ENCODE measurements around the gene RASSF9. TPM values are rescaled to one million over a fixed set of nuclear protein-coding genes. Genes with fewer than 3 reads are reported as not detected.
A peak's percentile ranks its signal among the peaks of the same experiment; 100 is the strongest.

Gene RASSF9
- total RNA-seq, 1 donor from 2014 or later = 2.1 TPM

DNA sequence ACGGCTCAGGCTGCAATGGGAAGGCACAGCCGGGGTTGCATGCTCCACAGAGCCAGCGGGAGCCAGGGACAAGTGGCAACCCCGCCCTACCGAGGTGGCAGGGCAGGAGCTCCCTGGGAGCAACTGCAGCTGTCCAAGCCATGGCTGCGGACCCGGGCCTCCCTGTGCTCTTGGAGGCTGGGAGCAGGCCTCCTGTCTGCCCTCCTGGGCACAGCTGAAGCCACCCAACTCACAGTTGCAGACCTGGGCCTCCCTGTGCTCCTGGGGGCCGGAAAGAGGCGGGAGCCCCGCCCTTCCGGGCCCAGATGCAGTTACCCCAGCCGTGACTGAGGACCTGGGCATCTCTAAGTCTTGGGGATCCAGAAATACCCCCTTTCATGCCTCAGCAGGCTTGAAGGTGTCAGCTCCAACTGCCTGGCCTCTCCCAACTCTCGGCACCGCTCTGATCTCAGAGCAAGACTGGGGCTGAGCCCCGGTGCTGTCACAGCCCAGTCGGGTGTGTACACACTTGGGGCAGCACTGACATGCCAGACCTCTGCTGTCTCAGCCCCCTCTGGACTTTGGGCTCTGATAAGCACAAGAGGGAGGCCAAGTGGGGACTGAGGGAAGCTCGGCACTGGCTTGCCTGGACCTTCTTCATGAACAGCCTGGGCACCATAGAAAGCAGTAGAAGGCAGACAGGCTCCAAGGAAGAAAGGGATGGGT lies 7.5 kb upstream of the RASSF9 start:
- no peak for TF ChIP-seq CTCF (IDR thresholded peaks at IDR 0.05; ENCODE audit: insufficient read depth, low read length, severe bottlenecking)
- Histone ChIP-seq H3K36me3 (ENCODE audit: control insufficient read depth, insufficient read depth, low read length) (no peaks in the 10 kb centered on the region), H3K27me3 (ENCODE audit: control insufficient read depth, insufficient read depth, low read length) (no peaks in the 10 kb centered on the region), H3K4me3 (ENCODE audit: low read depth, low read length) (no peak overlapping the region)
- FAIRE-seq = no peak
- DNase-seq (ENCODE audit: low read depth) = no peak

- Histone ChIP-seq H3K27me3 (ENCODE audit: control insufficient read depth, insufficient read depth, low read length) (no peaks in the 10 kb centered on the region), H3K4me3 (ENCODE audit: low read depth, low read length) (peak overlapping the region; percentile 60), H3K36me3 (ENCODE audit: control insufficient read depth, insufficient read depth, low read length) (no peaks in the 10 kb centered on the region)
- TF ChIP-seq CTCF (IDR thresholded peaks at IDR 0.05; ENCODE audit: insufficient read depth, low read length, severe bottlenecking) = no peak
- FAIRE-seq (no peak), DNase-seq (ENCODE audit: low read depth) (peak; percentile 44)
Measured at GRCh38 chr12:85835426-85836196, 598 bp downstream of the RASSF9 start.

DNA sequence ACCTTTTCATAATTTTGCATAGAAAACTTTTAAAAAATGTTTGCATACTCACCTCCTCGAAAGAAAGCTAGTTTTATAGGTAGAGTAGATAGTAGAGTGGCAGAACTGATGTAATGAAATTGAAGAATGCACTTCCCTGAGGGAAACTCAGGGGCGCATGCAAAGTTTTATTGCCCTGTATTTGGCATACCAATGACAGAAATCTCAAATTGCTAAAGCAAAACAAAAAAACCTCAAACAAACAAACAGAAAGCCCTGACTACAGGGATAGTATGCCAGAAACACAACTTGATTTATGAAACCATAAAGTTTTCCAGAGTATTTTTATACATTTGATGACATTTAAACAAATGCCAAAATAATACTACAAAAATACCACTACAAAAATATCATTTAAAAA lies 1.8 kb downstream of the RASSF9 start:
- no peak for FAIRE-seq
- Histone ChIP-seq H3K36me3 (ENCODE audit: control insufficient read depth, insufficient read depth, low read length) (no peaks in the 10 kb centered on the region), H3K4me3 (ENCODE audit: low read depth, low read length) (peak overlapping the region; percentile 60), H3K27me3 (ENCODE audit: control insufficient read depth, insufficient read depth, low read length) (no peaks in the 10 kb centered on the region)
- DNase-seq (ENCODE audit: low read depth) = no peak
- no peak for TF ChIP-seq CTCF (IDR thresholded peaks at IDR 0.05; ENCODE audit: insufficient read depth, low read length, severe bottlenecking)

DNA sequence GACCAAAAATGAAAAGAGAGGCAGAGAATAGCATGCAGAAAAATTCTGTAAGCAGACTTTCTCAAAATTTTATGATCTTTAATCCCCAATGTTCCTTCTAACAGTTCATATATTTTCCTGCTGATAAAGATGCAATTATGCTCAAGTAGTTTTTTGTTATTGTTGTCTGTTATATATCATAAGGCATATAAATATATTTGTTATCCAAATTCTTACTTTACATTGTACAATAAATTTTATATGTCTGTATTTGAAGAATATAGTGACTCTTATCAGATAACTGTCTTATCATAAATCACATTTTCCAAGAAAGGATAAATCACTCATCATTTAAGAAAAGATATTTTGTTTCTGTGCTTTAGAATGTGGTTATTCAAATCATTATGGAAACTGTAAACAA lies 2.6 kb downstream of the RASSF9 start:
- H3K36me3 ChIP-seq (ENCODE audit: control insufficient read depth, insufficient read depth, low read length) = no peaks in the 10 kb centered on the region
- no peak for TF ChIP-seq CTCF (IDR thresholded peaks at IDR 0.05; ENCODE audit: insufficient read depth, low read length, severe bottlenecking)
- no peaks in the 10 kb centered on the region for H3K27me3 ChIP-seq (ENCODE audit: control insufficient read depth, insufficient read depth, low read length)
- FAIRE-seq = no peak
- no peak overlapping the region for H3K4me3 ChIP-seq (ENCODE audit: low read depth, low read length)
- no peak for DNase-seq (ENCODE audit: low read depth)

DNA sequence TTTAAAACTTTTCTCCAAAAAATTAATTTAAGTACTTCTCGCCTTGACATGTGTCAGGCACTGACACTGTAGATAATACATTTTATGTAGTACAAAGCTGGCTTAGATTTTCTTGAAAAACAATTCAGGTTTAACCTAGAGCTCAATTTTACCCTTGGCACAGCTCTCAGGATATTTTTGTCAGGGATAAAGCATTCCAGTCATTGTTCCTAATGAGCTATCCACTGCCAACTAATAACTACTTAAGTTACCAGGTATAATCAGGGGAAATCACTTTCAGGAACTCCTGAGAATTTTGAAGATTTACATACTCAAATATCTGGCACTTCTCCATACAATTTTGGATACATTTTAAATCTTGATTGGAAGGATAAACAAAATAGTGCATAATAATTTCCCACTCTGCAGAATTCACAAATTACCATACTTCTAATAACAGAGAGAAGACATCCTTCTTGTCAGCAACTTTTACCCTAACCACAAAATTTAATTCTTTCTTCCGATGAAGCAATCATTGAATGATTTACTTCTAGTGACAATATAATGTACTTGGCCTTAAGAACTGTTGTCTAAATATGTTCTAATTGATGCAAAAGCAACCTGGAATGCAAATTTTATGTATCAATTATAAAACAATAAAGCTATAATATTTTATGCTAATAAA lies 4.8 kb downstream of the RASSF9 start:
- FAIRE-seq (no peak), DNase-seq (ENCODE audit: low read depth) (no peak)
- Histone ChIP-seq H3K4me3 (ENCODE audit: low read depth, low read length) (no peak overlapping the region), H3K27me3 (ENCODE audit: control insufficient read depth, insufficient read depth, low read length) (no peaks in the 10 kb centered on the region), H3K36me3 (ENCODE audit: control insufficient read depth, insufficient read depth, low read length) (no peaks in the 10 kb centered on the region)
- TF ChIP-seq CTCF (IDR thresholded peaks at IDR 0.05; ENCODE audit: insufficient read depth, low read length, severe bottlenecking) = no peak
